HTERT RPE-1 (cell line): Measurements from ENCODE around the gene ERV3-1.
"Not testable (repeated sequence)": the region's sequence is repeated elsewhere in the genome, so short reads cannot be mapped to it uniquely, and the experiment has no call there.

Experiments used
- in situ Hi-C: fragments of 300-500 bp; cut with MboI; formaldehyde crosslinking; loops from 4 replicates; pipeline ENCODE4 v1.14.3; 2020; ENCODE audit warnings: low sequenced_read_pairs

The ERV3-1 gene

GRCh38 chr7:64944667-64945502 is 61.6 kb downstream of the ERV3-1 start:
- in situ Hi-C loops, result not testable (repeated sequence)
